HEK293 (cell line): ENCODE measurements around the gene YWHAE.

Experiments used
- HOXC10 ChIP-seq: sonication (generic); formaldehyde crosslinking; IDR thresholded peaks from 2 replicates; pipeline ENCODE4 v1.8.1; 2023; ENCODE audit warnings: mild to moderate bottlenecking, missing genetic modification reagents
- IKZF3 ChIP-seq: fragments of 450-650 bp; IDR thresholded peaks from 2 replicates; pipeline ENCODE4 v1.5.0; 2018; ENCODE audit warnings: missing biosample characterization, mild to moderate bottlenecking, missing genetic modification characterization, moderate library complexity
- KLF7 ChIP-seq: fragments of 450-650 bp; formaldehyde crosslinking; IDR thresholded peaks from 2 replicates; pipeline ENCODE4 v1.5.1; 2016; ENCODE audit warnings: missing biosample characterization, missing genetic modification characterization, borderline replicate concordance
- MZF1 ChIP-seq: fragments of 450-650 bp; formaldehyde crosslinking; IDR thresholded peaks from 2 replicates; pipeline ENCODE4 v1.5.1; 2017; ENCODE audit warnings: missing biosample characterization, missing genetic modification characterization, borderline replicate concordance
- ZBTB17 ChIP-seq: fragments of 450-650 bp; formaldehyde crosslinking; IDR thresholded peaks from 2 replicates; pipeline ENCODE4 v1.5.1; 2016; ENCODE audit warnings: missing biosample characterization, missing genetic modification characterization
- ZFP69B ChIP-seq: fragments of 450-650 bp; formaldehyde crosslinking; IDR thresholded peaks from 2 replicates; pipeline ENCODE4 v1.5.1; 2016; ENCODE audit warnings: missing biosample characterization, missing genetic modification characterization
- ZNF146 ChIP-seq: fragments of 450-650 bp; formaldehyde crosslinking; IDR thresholded peaks from 2 replicates; pipeline ENCODE4 v1.5.1; 2016; ENCODE audit warnings: missing biosample characterization, missing genetic modification characterization
- ZNF174 ChIP-seq: fragments of 450-650 bp; formaldehyde crosslinking; IDR thresholded peaks from 2 replicates; pipeline ENCODE4 v1.5.0; 2017; ENCODE audit warnings: missing biosample characterization, mild to moderate bottlenecking, missing genetic modification characterization
- ZNF426 ChIP-seq: fragments of 450-650 bp; formaldehyde crosslinking; IDR thresholded peaks from 2 replicates; pipeline ENCODE4 v1.5.1; 2017; ENCODE audit warnings: missing biosample characterization, missing genetic modification characterization, mild to moderate bottlenecking, inconsistent platforms, moderate library complexity
- ZNF561 ChIP-seq: fragments of 450-650 bp; IDR thresholded peaks from 2 replicates; pipeline ENCODE4 v1.5.1; 2018; ENCODE audit warnings: missing biosample characterization, missing genetic modification characterization, borderline replicate concordance
- ZNF654 ChIP-seq: fragments of 450-650 bp; formaldehyde crosslinking; IDR thresholded peaks from 2 replicates; pipeline ENCODE4 v1.5.1; 2016; ENCODE audit warnings: low read depth, missing biosample characterization, missing genetic modification characterization
- ZNF660 ChIP-seq: fragments of 450-650 bp; IDR thresholded peaks from 2 replicates; pipeline ENCODE4 v1.5.1; 2018; ENCODE audit warnings: missing biosample characterization, mild to moderate bottlenecking, missing genetic modification characterization
- ZNF707 ChIP-seq: fragments of 450-650 bp; formaldehyde crosslinking; IDR thresholded peaks from 2 replicates; pipeline ENCODE4 v1.5.1; 2016; ENCODE audit warnings: missing biosample characterization, missing genetic modification characterization
- TF ChIP-seq, protein P1 (sequence below): fragments of 450-650 bp; formaldehyde crosslinking; IDR thresholded peaks from 2 replicates; pipeline ENCODE4 v1.5.1; 2016; ENCODE audit warnings: missing biosample characterization, missing genetic modification characterization
- TF ChIP-seq, protein P2 (sequence below): fragments of 450-650 bp; formaldehyde crosslinking; IDR thresholded peaks from 2 replicates; pipeline ENCODE4 v1.5.1; 2016; ENCODE audit warnings: missing biosample characterization, missing genetic modification characterization
- TF ChIP-seq, protein P3 (sequence below): fragments of 450-650 bp; formaldehyde crosslinking; IDR thresholded peaks from 2 replicates; pipeline ENCODE4 v1.5.1; 2016; ENCODE audit warnings: missing biosample characterization, missing genetic modification characterization
- TF ChIP-seq, protein P4 (sequence below): fragments of 450-650 bp; formaldehyde crosslinking; optimal IDR thresholded peaks from 2 replicates; pipeline ENCODE3; 2016; ENCODE audit warnings: missing biosample characterization, mild to moderate bottlenecking, missing genetic modification characterization
- TF ChIP-seq, protein P5 (sequence below): fragments of 450-650 bp; formaldehyde crosslinking; IDR thresholded peaks from 2 replicates; pipeline ENCODE4 v1.5.1; 2016; ENCODE audit warnings: missing biosample characterization, missing genetic modification characterization

Gene YWHAE

DNA sequence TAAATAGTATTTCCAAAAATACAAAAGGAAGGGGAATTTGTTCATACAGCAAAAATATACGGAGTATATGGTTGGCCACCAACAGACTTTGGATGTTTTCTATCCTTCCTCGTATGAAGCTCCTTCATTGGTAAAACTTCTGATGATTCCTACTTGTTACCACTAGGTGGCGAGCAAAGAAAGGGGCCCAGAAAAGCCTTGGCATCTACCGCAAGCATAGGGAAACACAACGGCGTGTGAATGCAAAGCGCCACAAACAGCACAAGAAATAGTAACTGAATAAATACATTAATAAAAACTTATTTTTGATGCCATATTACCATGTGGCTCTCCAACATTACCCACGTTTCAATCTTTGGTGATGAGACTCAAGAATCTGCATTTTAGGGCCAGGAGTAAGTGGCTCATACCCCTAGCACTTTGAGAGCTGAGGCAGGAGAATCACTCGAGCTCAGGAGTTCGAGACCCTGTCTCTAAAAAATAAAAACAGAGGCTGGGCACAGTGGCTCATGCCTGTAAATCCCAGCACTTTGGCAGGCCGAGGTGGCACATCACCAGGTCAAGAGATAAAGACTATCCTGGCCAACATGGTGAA is 34.5 kb downstream of the YWHAE start (continued):
- TF ChIP-seq IKZF3 (tag by site-specific recombination) (no peak), ZNF654 (tag by site-specific recombination) (peak; percentile 90), ZNF660 (tag by site-specific recombination) (peak; percentile 83), ZBTB17 (peak; percentile 27; the same call in 1 of the 2 replicates), ZFP69B (tag by site-specific recombination) (0 out of 2 replicates have a peak, but pooled peaks have one; percentile 42), ZNF174 (no peak), ZNF561 (tag by site-specific recombination) (peak; percentile 76; the same call in 1 of the 2 replicates), HOXC10 (CRISPR knock-in tag) (no peak), ZNF426 (tag by site-specific recombination) (no peak), ZNF707 (no peak), ZNF146 (tag by site-specific recombination) (no peak), MZF1 (tag by site-specific recombination) (no peak), KLF7 (tag by site-specific recombination) (no peak)
- TF ChIP-seq, protein P1, sequence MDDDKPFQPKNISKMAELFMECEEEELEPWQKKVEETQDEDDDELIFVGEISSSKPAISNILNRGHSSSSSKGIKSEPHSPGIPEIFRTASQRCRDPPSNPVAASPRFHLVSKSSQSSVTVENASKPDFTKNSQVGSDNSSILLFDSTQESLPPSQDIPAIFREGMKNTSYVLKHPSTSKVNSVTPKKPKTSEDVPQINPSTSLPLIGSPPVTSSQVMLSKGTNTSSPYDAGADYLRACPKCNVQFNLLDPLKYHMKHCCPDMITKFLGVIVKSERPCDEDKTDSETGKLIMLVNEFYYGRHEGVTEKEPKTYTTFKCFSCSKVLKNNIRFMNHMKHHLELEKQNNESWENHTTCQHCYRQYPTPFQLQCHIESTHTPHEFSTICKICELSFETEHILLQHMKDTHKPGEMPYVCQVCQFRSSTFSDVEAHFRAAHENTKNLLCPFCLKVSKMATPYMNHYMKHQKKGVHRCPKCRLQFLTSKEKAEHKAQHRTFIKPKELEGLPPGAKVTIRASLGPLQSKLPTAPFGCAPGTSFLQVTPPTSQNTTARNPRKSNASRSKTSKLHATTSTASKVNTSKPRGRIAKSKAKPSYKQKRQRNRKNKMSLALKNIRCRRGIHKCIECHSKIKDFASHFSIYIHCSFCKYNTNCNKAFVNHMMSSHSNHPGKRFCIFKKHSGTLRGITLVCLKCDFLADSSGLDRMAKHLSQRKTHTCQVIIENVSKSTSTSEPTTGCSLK (tag by site-specific recombination): no peak
- TF ChIP-seq, protein P2, sequence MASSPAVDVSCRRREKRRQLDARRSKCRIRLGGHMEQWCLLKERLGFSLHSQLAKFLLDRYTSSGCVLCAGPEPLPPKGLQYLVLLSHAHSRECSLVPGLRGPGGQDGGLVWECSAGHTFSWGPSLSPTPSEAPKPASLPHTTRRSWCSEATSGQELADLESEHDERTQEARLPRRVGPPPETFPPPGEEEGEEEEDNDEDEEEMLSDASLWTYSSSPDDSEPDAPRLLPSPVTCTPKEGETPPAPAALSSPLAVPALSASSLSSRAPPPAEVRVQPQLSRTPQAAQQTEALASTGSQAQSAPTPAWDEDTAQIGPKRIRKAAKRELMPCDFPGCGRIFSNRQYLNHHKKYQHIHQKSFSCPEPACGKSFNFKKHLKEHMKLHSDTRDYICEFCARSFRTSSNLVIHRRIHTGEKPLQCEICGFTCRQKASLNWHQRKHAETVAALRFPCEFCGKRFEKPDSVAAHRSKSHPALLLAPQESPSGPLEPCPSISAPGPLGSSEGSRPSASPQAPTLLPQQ (tag by site-specific recombination): no peak
- TF ChIP-seq, protein P3, sequence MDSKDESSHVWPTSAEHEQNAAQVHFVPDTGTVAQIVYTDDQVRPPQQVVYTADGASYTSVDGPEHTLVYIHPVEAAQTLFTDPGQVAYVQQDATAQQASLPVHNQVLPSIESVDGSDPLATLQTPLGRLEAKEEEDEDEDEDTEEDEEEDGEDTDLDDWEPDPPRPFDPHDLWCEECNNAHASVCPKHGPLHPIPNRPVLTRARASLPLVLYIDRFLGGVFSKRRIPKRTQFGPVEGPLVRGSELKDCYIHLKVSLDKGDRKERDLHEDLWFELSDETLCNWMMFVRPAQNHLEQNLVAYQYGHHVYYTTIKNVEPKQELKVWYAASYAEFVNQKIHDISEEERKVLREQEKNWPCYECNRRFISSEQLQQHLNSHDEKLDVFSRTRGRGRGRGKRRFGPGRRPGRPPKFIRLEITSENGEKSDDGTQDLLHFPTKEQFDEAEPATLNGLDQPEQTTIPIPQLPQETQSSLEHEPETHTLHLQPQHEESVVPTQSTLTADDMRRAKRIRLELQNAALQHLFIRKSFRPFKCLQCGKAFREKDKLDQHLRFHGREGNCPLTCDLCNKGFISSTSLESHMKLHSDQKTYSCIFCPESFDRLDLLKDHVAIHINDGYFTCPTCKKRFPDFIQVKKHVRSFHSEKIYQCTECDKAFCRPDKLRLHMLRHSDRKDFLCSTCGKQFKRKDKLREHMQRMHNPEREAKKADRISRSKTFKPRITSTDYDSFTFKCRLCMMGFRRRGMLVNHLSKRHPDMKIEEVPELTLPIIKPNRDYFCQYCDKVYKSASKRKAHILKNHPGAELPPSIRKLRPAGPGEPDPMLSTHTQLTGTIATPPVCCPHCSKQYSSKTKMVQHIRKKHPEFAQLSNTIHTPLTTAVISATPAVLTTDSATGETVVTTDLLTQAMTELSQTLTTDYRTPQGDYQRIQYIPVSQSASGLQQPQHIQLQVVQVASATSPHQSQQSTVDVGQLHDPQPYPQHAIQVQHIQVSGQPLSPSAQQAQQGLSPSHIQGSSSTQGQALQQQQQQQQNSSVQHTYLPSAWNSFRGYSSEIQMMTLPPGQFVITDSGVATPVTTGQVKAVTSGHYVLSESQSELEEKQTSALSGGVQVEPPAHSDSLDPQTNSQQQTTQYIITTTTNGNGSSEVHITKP (tag by site-specific recombination): no peak
- TF ChIP-seq, protein P4, sequence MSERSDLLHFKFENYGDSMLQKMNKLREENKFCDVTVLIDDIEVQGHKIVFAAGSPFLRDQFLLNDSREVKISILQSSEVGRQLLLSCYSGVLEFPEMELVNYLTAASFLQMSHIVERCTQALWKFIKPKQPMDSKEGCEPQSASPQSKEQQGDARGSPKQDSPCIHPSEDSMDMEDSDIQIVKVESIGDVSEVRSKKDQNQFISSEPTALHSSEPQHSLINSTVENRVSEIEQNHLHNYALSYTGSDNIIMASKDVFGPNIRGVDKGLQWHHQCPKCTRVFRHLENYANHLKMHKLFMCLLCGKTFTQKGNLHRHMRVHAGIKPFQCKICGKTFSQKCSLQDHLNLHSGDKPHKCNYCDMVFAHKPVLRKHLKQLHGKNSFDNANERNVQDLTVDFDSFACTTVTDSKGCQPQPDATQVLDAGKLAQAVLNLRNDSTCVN (tag by site-specific recombination): no peak
- TF ChIP-seq, protein P5, sequence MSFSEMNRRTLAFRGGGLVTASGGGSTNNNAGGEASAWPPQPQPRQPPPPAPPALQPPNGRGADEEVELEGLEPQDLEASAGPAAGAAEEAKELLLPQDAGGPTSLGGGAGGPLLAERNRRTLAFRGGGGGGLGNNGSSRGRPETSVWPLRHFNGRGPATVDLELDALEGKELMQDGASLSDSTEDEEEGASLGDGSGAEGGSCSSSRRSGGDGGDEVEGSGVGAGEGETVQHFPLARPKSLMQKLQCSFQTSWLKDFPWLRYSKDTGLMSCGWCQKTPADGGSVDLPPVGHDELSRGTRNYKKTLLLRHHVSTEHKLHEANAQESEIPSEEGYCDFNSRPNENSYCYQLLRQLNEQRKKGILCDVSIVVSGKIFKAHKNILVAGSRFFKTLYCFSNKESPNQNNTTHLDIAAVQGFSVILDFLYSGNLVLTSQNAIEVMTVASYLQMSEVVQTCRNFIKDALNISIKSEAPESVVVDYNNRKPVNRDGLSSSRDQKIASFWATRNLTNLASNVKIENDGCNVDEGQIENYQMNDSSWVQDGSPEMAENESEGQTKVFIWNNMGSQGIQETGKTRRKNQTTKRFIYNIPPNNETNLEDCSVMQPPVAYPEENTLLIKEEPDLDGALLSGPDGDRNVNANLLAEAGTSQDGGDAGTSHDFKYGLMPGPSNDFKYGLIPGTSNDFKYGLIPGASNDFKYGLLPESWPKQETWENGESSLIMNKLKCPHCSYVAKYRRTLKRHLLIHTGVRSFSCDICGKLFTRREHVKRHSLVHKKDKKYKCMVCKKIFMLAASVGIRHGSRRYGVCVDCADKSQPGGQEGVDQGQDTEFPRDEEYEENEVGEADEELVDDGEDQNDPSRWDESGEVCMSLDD: no peak
